ENCODE data around the gene OCIAD1.
"Not testable (repeated sequence)": the region's sequence is repeated elsewhere in the genome, so short reads cannot be mapped to it uniquely, and the experiment has no call there.

OCIAD1 gene

GRCh38 chr4:48816971-48817370 is 13.9 kb upstream of the OCIAD1 start:
- no peak for TF ChIP-seq CTCF (IDR thresholded peaks at IDR 0.05; ENCODE audit: control insufficient read depth, extremely low read depth, insufficient read depth)
- no peak for DNase-seq (ENCODE audit: low read depth)
- H3K4me3 ChIP-seq (ENCODE audit: low read depth, low read length), result no peak overlapping the region

- DNase-seq (ENCODE audit: low read depth); H3K4me3 ChIP-seq (ENCODE audit: low read depth, low read length): not testable (repeated sequence)
Measured at GRCh38 chr4:48821431-48821830, 9.5 kb upstream of the OCIAD1 start.

- no peak overlapping the region for H3K4me3 ChIP-seq (ENCODE audit: low read depth, low read length)
- TF ChIP-seq CTCF (IDR thresholded peaks at IDR 0.05; ENCODE audit: control insufficient read depth, extremely low read depth, insufficient read depth), result no peak
Measured at GRCh38 chr4:48827622-48828021, 3.3 kb upstream of the OCIAD1 start.

GRCh38 chr4:48831532-48832030 is 693 bp downstream of the OCIAD1 start:
- TF ChIP-seq CTCF (IDR thresholded peaks at IDR 0.05; ENCODE audit: control insufficient read depth, extremely low read depth, insufficient read depth), result no peak
- peak overlapping the region; percentile 85 for H3K4me3 ChIP-seq (ENCODE audit: low read depth, low read length)
- DNase-seq (ENCODE audit: low read depth), result no peak

More at GRCh38 chr4:48827622-48828021, 3.3 kb upstream of the OCIAD1 start:
- DNase-seq (ENCODE audit: low read depth), result no peak

- no peak for DNase-seq (ENCODE audit: low read depth)
- peak overlapping the region; percentile 85 for H3K4me3 ChIP-seq (ENCODE audit: low read depth, low read length)
- no peak for TF ChIP-seq CTCF (IDR thresholded peaks at IDR 0.05; ENCODE audit: control insufficient read depth, extremely low read depth, insufficient read depth)
Measured at GRCh38 chr4:48832571-48832970, 1.7 kb downstream of the OCIAD1 start.

GRCh38 chr4:48836658-48837057 is 5.8 kb downstream of the OCIAD1 start:
- DNase-seq (ENCODE audit: low read depth), result no peak
- no peak for TF ChIP-seq CTCF (IDR thresholded peaks at IDR 0.05; ENCODE audit: control insufficient read depth, extremely low read depth, insufficient read depth)
- no peak overlapping the region for H3K4me3 ChIP-seq (ENCODE audit: low read depth, low read length)

- DNase-seq (ENCODE audit: low read depth), result no peak
- TF ChIP-seq CTCF (IDR thresholded peaks at IDR 0.05; ENCODE audit: control insufficient read depth, extremely low read depth, insufficient read depth), result no peak
- no peak overlapping the region for H3K4me3 ChIP-seq (ENCODE audit: low read depth, low read length)
Measured at GRCh38 chr4:48841045-48841827, 10.3 kb downstream of the OCIAD1 start.
